Upper lobe of left lung (tissue), 4 donors: ENCODE results near the gene MYOM1.

ENCODE experiments used
- CTCF ChIP-seq, 6 experiments: fragments of 450-650 bp in 4 of 6; fragments of 200-600 bp in 2 of 6; sonication (generic) in 2 of 6; IDR thresholded peaks; one replicate each; pipeline ENCODE4 v1.5.1; 2016 to 2019; ENCODE audit warnings: antibody characterized with exemption in 6 of 6
- EP300 ChIP-seq, 4 donors: sonication (generic); formaldehyde crosslinking; IDR thresholded peaks; one replicate each; pipeline ENCODE4 v1.5.1; 2017; ENCODE audit warnings: antibody characterized with exemption in 4 of 4, control low read depth in 2 of 4
- POLR2A ChIP-seq, 4 donors: fragments of 450-650 bp; IDR thresholded peaks; one replicate each; pipeline ENCODE4 v1.5.1; 2016 to 2017; ENCODE audit warnings: antibody characterized with exemption in 4 of 4, mild to moderate bottlenecking in 2 of 4
- POLR2AphosphoS5 ChIP-seq, 2 donors: sonication (generic); formaldehyde crosslinking; IDR thresholded peaks; one replicate each; pipeline ENCODE4 v1.5.1; 2017; ENCODE audit warnings: antibody characterized with exemption in 2 of 2

- TF ChIP-seq CTCF (IDR thresholded peaks at IDR 0.05) (no peak), POLR2A (IDR thresholded peaks at IDR 0.05) (no peak), POLR2AphosphoS5 (IDR thresholded peaks at IDR 0.05) (no peak), EP300 (IDR thresholded peaks at IDR 0.05) (no peak)
These were observed 145.7 kb downstream of the MYOM1 start for GRCh38 chr18:3074087-3074486.
